ENCODE results near the gene PPP1R37. TPM values are rescaled to one million over a fixed set of nuclear protein-coding genes. Genes with fewer than 3 reads are reported as not detected.
A peak's percentile ranks its signal among the peaks of the same experiment; 100 is the strongest.

The PPP1R37 gene
- total and polyA plus RNA-seq, 2 of the 13 experiments (the other 11 are each of a cell fraction or from before 2014, with no cell fraction given), result 9.0 to 14.3 TPM

DNA sequence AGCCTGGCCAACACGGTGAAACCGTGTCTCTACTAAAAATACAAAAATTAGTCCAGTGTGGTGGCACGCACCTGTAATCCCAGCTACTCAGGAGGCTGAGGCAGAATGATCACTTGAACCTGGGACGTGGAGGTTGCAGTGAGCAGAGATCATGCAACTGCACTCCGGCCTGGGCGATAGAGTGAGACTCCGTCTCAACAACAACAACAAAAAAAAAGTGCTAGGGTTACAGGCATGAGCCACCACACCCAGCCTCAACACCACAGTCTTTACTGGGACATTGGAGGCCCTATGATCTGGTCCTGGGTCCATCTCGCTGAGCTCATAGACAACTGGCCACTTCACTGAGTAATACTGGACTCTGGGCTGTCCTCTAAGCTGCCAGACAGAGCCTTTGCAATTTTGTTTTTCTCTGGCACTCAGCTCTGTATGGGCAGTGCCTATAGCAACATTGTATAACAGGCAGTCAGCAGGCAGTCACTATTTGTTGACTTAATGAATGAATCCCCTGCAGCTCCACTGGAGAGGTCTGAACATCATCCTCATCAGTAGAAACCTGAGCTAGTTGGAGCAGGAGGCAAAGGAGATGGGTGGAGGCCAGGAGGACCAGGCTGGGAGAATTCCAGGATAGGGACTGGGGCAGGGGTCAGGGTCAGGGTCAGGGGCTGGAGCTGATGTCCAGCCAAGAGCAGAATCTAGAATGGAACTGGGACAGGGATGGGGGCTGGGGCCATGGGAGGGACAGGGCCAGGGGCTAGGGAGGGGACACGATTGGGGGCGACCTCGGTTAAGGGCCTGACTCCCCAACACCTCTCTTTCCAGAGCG, 93.7 kb downstream of the PPP1R37 start (continued):
- TF ChIP-seq ZNF441 (CRISPR knock-in tag; IDR thresholded peaks at IDR 0.05; ENCODE audit: borderline replicate concordance) (peak; percentile 98), ZNF205 (CRISPR knock-in tag; IDR thresholded peaks at IDR 0.05) (no peak), RXRA (CRISPR knock-in tag; IDR thresholded peaks at IDR 0.05) (no peak), ZNF605 (CRISPR knock-in tag; IDR thresholded peaks at IDR 0.05) (no peak), HCFC1 (IDR thresholded peaks at IDR 0.05; ENCODE audit: low read depth, low read length) (no peak), FOXO1 (CRISPR knock-in tag; IDR thresholded peaks at IDR 0.05) (no peak), ZNF160 (CRISPR knock-in tag; IDR thresholded peaks at IDR 0.05) (no peak), GZF1 (CRISPR knock-in tag; IDR thresholded peaks at IDR 0.05) (no peak), ZNF670 (CRISPR knock-in tag; IDR thresholded peaks at IDR 0.05; ENCODE audit: borderline replicate concordance) (no peak), ELF1 (CRISPR knock-in tag; IDR thresholded peaks at IDR 0.05) (no peak), PCBP2 (optimal IDR thresholded peaks at IDR 0.05; ENCODE audit: low read depth, low read length, poor library complexity, severe bottlenecking) (no peak), TEAD3 (CRISPR knock-in tag; optimal IDR thresholded peaks at IDR 0.05; ENCODE audit: borderline replicate concordance) (no peak), SRF (IDR thresholded peaks at IDR 0.05; ENCODE audit: low read depth, low read length) (no peak)
- TF ChIP-seq, protein P1, sequence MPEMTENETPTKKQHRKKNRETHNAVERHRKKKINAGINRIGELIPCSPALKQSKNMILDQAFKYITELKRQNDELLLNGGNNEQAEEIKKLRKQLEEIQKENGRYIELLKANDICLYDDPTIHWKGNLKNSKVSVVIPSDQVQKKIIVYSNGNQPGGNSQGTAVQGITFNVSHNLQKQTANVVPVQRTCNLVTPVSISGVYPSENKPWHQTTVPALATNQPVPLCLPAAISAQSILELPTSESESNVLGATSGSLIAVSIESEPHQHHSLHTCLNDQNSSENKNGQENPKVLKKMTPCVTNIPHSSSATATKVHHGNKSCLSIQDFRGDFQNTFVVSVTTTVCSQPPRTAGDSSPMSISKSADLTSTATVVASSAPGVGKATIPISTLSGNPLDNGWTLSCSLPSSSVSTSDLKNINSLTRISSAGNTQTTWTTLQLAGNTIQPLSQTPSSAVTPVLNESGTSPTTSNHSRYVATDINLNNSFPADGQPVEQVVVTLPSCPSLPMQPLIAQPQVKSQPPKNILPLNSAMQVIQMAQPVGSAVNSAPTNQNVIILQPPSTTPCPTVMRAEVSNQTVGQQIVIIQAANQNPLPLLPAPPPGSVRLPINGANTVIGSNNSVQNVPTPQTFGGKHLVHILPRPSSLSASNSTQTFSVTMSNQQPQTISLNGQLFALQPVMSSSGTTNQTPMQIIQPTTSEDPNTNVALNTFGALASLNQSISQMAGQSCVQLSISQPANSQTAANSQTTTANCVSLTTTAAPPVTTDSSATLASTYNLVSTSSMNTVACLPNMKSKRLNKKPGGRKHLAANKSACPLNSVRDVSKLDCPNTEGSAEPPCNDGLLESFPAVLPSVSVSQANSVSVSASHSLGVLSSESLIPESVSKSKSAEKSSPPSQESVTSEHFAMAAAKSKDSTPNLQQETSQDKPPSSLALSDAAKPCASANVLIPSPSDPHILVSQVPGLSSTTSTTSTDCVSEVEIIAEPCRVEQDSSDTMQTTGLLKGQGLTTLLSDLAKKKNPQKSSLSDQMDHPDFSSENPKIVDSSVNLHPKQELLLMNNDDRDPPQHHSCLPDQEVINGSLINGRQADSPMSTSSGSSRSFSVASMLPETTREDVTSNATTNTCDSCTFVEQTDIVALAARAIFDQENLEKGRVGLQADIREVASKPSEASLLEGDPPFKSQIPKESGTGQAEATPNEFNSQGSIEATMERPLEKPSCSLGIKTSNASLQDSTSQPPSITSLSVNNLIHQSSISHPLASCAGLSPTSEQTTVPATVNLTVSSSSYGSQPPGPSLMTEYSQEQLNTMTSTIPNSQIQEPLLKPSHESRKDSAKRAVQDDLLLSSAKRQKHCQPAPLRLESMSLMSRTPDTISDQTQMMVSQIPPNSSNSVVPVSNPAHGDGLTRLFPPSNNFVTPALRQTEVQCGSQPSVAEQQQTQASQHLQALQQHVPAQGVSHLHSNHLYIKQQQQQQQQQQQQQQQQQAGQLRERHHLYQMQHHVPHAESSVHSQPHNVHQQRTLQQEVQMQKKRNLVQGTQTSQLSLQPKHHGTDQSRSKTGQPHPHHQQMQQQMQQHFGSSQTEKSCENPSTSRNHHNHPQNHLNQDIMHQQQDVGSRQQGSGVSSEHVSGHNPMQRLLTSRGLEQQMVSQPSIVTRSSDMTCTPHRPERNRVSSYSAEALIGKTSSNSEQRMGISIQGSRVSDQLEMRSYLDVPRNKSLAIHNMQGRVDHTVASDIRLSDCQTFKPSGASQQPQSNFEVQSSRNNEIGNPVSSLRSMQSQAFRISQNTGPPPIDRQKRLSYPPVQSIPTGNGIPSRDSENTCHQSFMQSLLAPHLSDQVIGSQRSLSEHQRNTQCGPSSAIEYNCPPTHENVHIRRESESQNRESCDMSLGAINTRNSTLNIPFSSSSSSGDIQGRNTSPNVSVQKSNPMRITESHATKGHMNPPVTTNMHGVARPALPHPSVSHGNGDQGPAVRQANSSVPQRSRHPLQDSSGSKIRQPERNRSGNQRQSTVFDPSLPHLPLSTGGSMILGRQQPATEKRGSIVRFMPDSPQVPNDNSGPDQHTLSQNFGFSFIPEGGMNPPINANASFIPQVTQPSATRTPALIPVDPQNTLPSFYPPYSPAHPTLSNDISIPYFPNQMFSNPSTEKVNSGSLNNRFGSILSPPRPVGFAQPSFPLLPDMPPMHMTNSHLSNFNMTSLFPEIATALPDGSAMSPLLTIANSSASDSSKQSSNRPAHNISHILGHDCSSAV (CRISPR knock-in tag; IDR thresholded peaks at IDR 0.05; ENCODE audit: borderline replicate concordance), result no peak
- TF ChIP-seq, protein P2, sequence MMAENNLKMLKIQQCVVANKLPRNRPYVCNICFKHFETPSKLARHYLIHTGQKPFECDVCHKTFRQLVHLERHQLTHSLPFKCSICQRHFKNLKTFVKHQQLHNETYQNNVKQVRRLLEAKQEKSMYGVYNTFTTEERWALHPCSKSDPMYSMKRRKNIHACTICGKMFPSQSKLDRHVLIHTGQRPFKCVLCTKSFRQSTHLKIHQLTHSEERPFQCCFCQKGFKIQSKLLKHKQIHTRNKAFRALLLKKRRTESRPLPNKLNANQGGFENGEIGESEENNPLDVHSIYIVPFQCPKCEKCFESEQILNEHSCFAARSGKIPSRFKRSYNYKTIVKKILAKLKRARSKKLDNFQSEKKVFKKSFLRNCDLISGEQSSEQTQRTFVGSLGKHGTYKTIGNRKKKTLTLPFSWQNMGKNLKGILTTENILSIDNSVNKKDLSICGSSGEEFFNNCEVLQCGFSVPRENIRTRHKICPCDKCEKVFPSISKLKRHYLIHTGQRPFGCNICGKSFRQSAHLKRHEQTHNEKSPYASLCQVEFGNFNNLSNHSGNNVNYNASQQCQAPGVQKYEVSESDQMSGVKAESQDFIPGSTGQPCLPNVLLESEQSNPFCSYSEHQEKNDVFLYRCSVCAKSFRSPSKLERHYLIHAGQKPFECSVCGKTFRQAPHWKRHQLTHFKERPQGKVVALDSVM (CRISPR knock-in tag; IDR thresholded peaks at IDR 0.05), result peak; percentile 70; the same call in 1 of the 2 replicates
- TF ChIP-seq, protein P3, sequence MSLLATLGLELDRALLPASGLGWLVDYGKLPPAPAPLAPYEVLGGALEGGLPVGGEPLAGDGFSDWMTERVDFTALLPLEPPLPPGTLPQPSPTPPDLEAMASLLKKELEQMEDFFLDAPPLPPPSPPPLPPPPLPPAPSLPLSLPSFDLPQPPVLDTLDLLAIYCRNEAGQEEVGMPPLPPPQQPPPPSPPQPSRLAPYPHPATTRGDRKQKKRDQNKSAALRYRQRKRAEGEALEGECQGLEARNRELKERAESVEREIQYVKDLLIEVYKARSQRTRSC (CRISPR knock-in tag; IDR thresholded peaks at IDR 0.05; ENCODE audit: low read depth), result no peak
- TF ChIP-seq, protein P4, sequence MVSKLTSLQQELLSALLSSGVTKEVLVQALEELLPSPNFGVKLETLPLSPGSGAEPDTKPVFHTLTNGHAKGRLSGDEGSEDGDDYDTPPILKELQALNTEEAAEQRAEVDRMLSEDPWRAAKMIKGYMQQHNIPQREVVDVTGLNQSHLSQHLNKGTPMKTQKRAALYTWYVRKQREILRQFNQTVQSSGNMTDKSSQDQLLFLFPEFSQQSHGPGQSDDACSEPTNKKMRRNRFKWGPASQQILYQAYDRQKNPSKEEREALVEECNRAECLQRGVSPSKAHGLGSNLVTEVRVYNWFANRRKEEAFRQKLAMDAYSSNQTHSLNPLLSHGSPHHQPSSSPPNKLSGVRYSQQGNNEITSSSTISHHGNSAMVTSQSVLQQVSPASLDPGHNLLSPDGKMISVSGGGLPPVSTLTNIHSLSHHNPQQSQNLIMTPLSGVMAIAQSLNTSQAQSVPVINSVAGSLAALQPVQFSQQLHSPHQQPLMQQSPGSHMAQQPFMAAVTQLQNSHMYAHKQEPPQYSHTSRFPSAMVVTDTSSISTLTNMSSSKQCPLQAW (CRISPR knock-in tag; IDR thresholded peaks at IDR 0.05), result no peak

Measured in HepG2 (cell line).